Endothelial cell (in vitro differentiated cells): Measurements from ENCODE around the gene HIVEP2. TPM values are rescaled to one million over a fixed set of nuclear protein-coding genes. Genes with fewer than 3 reads are reported as not detected.

Experiments used
- DNase-seq: peaks from one replicate; pipeline ENCODE4 v3.0.0; 2021; ENCODE audit warnings: low spot score
- H3K27ac Mint-ChIP-seq: one replicate; pipeline ENCODE4 v1.8.0; 2021; ENCODE audit warnings: mixed read lengths, inconsistent platforms; ENCODE audit not compliant: unreplicated experiment
- H3K27me3 Mint-ChIP-seq: one replicate; pipeline ENCODE4 v1.8.0; 2021; ENCODE audit warnings: mild to moderate bottlenecking, moderate library complexity, mixed read lengths, inconsistent platforms; ENCODE audit not compliant: unreplicated experiment
- H3K36me3 Mint-ChIP-seq: one replicate; pipeline ENCODE4 v1.8.0; 2021; ENCODE audit warnings: mild to moderate bottlenecking, low read depth, mixed read lengths, inconsistent platforms; ENCODE audit not compliant: unreplicated experiment
- H3K4me1 Mint-ChIP-seq: one replicate; pipeline ENCODE4 v1.8.0; 2021; ENCODE audit warnings: mild to moderate bottlenecking, mixed read lengths, inconsistent platforms; ENCODE audit not compliant: unreplicated experiment
- H3K4me3 Mint-ChIP-seq: one replicate; pipeline ENCODE4 v1.8.0; 2021; ENCODE audit warnings: mild to moderate bottlenecking, mixed read lengths, inconsistent platforms; ENCODE audit not compliant: unreplicated experiment
- H3K9me3 Mint-ChIP-seq: one replicate; pipeline ENCODE4 v1.8.0; 2021; ENCODE audit warnings: mixed read lengths, inconsistent platforms; ENCODE audit not compliant: unreplicated experiment
- total RNA-seq: library from RNA; stranded (reverse); fragmentation: NEBNext Ultra II Directional; extraction: Animal tissue kit (Norgen Biotek cat#: 25700); gene quantifications from one replicate; pipeline ENCODE4 v1.2.1, GENCODE V29; 2021; ENCODE audit not compliant: unreplicated experiment
- TF ChIP-seq, protein P1 (sequence below): fragments of 200-600 bp; sonication (generic); IDR thresholded peaks from one replicate; pipeline ENCODE4 v1.5.0; 2021; ENCODE audit warnings: antibody characterized with exemption; ENCODE audit not compliant: unreplicated experiment

The HIVEP2 gene
- total RNA-seq, 1 donor from 2014 or later, result 15.6 TPM

DNA sequence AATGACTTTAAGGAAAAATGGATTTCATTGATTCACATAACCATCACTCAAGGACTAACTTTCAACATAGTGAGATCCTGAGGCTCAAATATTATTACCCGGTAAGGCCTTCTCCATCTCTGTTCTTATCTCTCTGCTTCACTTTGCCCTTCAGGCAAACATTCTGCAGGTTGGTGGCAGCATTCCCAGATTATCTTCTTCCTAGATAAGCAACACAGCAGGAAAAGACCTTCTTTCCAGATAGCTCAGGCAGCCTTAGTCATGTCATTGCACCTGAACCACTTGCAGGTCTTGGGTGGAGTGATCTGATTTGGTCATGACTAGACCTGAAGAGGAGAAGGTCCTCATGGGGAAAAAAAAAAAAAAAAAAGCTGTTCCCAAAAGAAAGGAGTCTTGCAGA, 5.3 kb upstream of the HIVEP2 start:
- H3K4me3 Mint-ChIP-seq, result no peak overlapping the region
- DNase-seq, result no peak
- H3K27ac Mint-ChIP-seq, result no peak overlapping the region
- H3K27me3 Mint-ChIP-seq, result peaks cover 10% of the 10 kb centered on the region
- TF ChIP-seq, protein P1, sequence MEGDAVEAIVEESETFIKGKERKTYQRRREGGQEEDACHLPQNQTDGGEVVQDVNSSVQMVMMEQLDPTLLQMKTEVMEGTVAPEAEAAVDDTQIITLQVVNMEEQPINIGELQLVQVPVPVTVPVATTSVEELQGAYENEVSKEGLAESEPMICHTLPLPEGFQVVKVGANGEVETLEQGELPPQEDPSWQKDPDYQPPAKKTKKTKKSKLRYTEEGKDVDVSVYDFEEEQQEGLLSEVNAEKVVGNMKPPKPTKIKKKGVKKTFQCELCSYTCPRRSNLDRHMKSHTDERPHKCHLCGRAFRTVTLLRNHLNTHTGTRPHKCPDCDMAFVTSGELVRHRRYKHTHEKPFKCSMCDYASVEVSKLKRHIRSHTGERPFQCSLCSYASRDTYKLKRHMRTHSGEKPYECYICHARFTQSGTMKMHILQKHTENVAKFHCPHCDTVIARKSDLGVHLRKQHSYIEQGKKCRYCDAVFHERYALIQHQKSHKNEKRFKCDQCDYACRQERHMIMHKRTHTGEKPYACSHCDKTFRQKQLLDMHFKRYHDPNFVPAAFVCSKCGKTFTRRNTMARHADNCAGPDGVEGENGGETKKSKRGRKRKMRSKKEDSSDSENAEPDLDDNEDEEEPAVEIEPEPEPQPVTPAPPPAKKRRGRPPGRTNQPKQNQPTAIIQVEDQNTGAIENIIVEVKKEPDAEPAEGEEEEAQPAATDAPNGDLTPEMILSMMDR, result no peak
- H3K4me1 Mint-ChIP-seq, result no peaks in the 10 kb centered on the region
- H3K9me3 Mint-ChIP-seq, result no peaks in the 10 kb centered on the region
- H3K36me3 Mint-ChIP-seq, result no peaks in the 10 kb centered on the region

DNA sequence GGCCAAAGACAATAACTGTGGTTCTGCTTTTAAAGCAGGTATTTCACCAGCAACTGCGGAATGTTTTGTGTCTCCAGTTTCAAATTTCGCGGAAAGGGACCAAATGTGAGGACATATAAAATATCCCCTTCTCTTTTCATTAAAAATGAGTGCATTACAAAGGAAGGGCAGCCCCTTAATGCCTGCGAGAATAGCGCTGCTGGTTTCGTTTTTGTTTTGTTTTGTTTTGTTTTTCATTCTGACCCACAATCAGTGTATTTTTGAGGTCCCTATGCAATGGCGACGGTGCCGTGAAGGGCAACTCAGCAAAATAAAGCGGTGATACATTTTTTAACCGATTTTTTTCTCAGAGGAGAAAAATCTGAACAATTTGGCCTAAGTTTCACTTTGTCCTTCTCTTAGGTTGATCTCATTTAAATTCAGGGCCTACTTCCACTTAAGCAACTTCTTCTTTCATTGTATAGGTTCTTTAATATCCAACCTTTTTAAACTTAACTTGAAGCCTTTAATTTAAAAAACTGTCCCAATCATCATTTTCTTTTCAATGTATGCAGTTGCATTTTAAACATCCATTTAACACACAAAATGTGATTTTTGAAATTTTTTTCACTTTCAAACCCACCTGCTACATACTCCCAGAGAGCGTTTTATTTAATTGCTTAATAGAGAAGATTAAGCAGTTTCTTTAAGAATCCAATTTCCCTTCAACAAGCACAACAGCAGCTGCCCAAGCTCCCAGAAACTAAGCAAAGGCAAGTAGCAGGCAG, 2.9 kb upstream of the HIVEP2 start:
- Mint-ChIP-seq H3K36me3 (peaks cover 3% of the 10 kb centered on the region), H3K9me3 (no peaks in the 10 kb centered on the region), H3K27ac (peak overlapping the region; percentile 49), H3K27me3 (peaks cover 21% of the 10 kb centered on the region), H3K4me1 (peaks cover 17% of the 10 kb centered on the region), H3K4me3 (peak overlapping the region; percentile 89)
- DNase-seq, result no peak
- TF ChIP-seq, protein P1, result no peak

DNA sequence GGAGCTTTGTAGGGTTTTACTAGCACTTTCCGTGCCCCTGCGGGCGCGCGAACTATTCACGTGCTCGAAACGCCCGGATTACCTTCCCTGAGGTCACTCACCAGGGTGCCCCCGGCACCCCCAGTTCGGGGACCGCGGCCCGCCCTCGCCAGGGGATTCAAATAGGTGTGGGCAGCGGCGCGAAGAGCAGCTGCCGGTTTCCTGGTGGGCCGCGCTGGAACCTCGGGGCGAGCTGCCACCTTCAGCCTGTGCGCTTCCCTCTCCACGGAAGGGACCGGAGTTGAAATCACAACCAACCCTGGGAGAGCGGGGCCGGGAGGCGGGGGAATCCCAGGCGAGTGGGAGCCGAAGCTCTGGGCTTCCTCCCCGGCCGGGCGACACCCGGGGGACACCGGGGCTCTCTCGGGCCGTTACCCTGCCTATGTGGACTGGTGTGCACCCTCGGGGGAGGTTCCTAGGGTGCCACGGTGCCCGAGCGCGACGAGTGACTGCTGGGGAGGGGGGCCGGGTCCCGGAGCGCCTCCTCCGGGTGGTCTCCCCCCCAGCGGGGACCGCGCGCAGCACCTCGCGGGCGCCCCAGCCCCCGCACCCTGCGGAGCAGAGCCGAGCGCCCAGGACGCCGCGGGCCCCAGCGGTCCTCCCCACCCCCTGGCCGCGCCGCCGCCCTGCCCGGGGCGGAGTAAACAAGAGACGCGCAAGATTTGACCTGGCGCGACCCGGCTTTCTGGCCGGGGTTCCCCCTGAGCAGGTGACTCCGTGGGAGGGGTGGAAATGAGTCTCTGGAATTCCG, 2.1 kb upstream of the HIVEP2 start:
- Mint-ChIP-seq H3K36me3 (peaks cover 3% of the 10 kb centered on the region), H3K9me3 (no peaks in the 10 kb centered on the region), H3K27ac (peak overlapping the region; percentile 96), H3K4me1 (peaks cover 20% of the 10 kb centered on the region), H3K27me3 (peaks cover 21% of the 10 kb centered on the region), H3K4me3 (peak overlapping the region; percentile 95)
- TF ChIP-seq, protein P1, result no peak
- peak; percentile 63 for DNase-seq

DNA sequence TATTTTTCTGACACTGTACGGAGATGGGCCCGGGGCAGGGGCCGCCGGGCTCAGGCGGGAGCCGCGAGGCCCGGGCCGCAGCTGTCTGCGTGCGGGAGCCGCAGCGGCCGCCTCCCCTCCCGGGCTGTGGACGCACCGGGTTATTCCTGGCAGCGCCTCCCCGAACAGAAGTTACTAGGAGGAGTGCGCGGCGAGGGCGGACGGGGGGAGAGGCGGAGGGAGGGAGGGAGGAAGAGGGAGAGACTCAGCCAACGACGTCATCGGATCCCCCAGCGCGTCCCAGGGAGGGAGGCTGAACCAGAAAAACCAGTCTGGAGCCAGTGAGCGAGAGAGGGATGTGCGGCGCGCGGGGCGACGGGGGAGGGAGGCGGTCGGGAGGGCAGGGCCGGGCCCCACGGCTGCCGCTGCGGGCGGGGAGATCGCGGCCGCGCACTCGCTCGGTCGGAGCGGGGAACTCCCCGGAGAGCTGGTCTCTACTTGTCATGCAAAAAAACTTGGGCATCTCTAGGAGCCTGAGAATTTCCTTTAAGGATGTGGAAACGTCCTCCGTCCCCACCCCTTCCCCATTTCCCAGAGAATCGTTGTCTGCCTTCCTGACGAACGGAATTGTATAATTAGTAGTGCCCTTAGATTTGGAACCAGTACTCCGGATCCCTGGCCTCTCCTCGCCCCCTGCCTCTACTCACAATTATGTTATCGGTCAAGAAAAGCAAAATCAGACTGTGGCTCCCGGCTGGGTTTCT, 1.4 kb upstream of the HIVEP2 start:
- Mint-ChIP-seq H3K4me1 (peaks cover 20% of the 10 kb centered on the region), H3K36me3 (peaks cover 3% of the 10 kb centered on the region), H3K27me3 (peaks cover 21% of the 10 kb centered on the region), H3K4me3 (peak overlapping the region; percentile 95), H3K9me3 (no peaks in the 10 kb centered on the region), H3K27ac (peak overlapping the region; percentile 96)
- TF ChIP-seq, protein P1, result no peak
- peak; percentile 86 for DNase-seq
